Adrenal gland (tissue), 5 donors: ENCODE data around the gene ATP9A.

ENCODE experiments used
- POLR2A ChIP-seq, 2 donors: fragments of 450-650 bp; IDR thresholded peaks; one replicate each; pipeline ENCODE4 v1.6.1; 2017; ENCODE audit warnings: antibody characterized with exemption in 2 of 2, mild to moderate bottlenecking in 2 of 2, moderate library complexity in 1 of 2
- TF ChIP-seq, protein P1 (sequence below), 6 experiments: fragments of 450-650 bp in 4 of 6; fragments of 200-600 bp in 2 of 6; sonication (generic) in 1 of 6; IDR thresholded peaks; 1 replicate in 5 of 6; 2 replicates in 1 of 6; pipeline versions ENCODE4 v1.5.1 to v1.8.0; 2016 to 2021; ENCODE audit warnings: antibody characterized with exemption in 6 of 6, mild to moderate bottlenecking in 2 of 6, moderate library complexity in 1 of 6
- donor health status: DM: no; HTN: no; CAD: no.

DNA sequence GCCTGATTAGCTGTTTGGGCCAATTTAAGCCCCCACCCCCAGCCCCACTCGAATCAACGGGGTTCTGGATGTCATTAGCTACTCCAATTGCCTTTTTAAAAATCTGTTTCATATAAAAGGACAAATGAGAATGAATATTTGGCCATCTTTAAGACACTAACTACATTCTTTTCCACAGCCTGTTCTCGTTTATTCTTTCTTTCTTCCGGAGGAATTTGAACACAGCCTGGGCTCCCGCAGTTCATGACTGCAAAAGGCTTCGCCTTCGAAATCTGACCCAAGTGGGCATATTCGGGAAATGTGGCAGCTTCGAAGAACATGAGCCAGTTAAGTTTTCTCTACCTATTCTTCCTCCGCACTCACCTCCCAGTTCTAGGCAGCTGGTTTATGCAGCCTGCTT, 176.3 kb downstream of the ATP9A start:
- TF ChIP-seq, protein P1, sequence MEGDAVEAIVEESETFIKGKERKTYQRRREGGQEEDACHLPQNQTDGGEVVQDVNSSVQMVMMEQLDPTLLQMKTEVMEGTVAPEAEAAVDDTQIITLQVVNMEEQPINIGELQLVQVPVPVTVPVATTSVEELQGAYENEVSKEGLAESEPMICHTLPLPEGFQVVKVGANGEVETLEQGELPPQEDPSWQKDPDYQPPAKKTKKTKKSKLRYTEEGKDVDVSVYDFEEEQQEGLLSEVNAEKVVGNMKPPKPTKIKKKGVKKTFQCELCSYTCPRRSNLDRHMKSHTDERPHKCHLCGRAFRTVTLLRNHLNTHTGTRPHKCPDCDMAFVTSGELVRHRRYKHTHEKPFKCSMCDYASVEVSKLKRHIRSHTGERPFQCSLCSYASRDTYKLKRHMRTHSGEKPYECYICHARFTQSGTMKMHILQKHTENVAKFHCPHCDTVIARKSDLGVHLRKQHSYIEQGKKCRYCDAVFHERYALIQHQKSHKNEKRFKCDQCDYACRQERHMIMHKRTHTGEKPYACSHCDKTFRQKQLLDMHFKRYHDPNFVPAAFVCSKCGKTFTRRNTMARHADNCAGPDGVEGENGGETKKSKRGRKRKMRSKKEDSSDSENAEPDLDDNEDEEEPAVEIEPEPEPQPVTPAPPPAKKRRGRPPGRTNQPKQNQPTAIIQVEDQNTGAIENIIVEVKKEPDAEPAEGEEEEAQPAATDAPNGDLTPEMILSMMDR (IDR thresholded peaks at IDR 0.05) = no peak
- no peak for TF ChIP-seq POLR2A (IDR thresholded peaks at IDR 0.05)
